IMR-90 (cell line): ENCODE measurements around the gene ANTXR2. TPM values are rescaled to one million over a fixed set of nuclear protein-coding genes. Genes with fewer than 3 reads are reported as not detected.

ENCODE experiments used
- ATAC-seq: fragments of 200-7000 bp; cut with Tn5 transposase; 2 replicates; pipeline ENCODE4 v1.9.1; 2020; ENCODE audit warnings: low read depth, mild to moderate bottlenecking, moderate library complexity
- BruUV-seq: library from RNA; stranded (reverse); fragments of 400-500 nt; replicated peaks from 2 replicates; lab custom pipeline; 2021; lab: Mats Ljungman, UMichigan
- CTCF ChIA-PET: fragments of 300-600 bp; formaldehyde crosslinking; extraction: SDS; loops from one replicate; lab custom pipeline; 2021; ENCODE audit warnings: antibody characterized with exemption; lab: Yijun Ruan, JAX
- POLR2A ChIA-PET: fragments of 300-600 bp; sonication (Branson Sonifier 250); formaldehyde crosslinking; loops from one replicate; lab custom pipeline; 2022; ENCODE audit warnings: antibody characterized with exemption; ENCODE audit not compliant: unreplicated experiment; lab: Charles Lee
- DNase-seq: peaks from one replicate; pipeline ENCODE4 v3.0.0; 2013
- H2AFZ ChIP-seq: replicated peaks from 2 replicates; pipeline ENCODE3; 2013; ENCODE audit warnings: low read length, mild to moderate bottlenecking; ENCODE audit not compliant: poor library complexity
- H2AK5ac ChIP-seq: 2 replicates; pipeline ENCODE4 v1.6.1; 2013; ENCODE audit warnings: low read depth, low read length, inconsistent platforms
- H2AK9ac ChIP-seq: replicated peaks from 2 replicates; pipeline ENCODE3; 2013; ENCODE audit warnings: mild to moderate bottlenecking, low read depth, low read length, moderate library complexity; ENCODE audit not compliant: poor library complexity
- H2BK120ac ChIP-seq: 2 replicates; pipeline ENCODE4 v1.6.1; 2013; ENCODE audit warnings: low read depth, low read length, inconsistent platforms
- H2BK15ac ChIP-seq: 3 replicates; pipeline ENCODE4 v1.6.1; 2013; ENCODE audit warnings: low read depth, low read length, inconsistent platforms
- H2BK20ac ChIP-seq: 2 replicates; pipeline ENCODE4 v1.6.1; 2013; ENCODE audit warnings: low read depth, mild to moderate bottlenecking, inconsistent platforms, low read length, moderate library complexity
- H2BK5ac ChIP-seq: 2 replicates; pipeline ENCODE4 v1.6.1; 2013; ENCODE audit warnings: mild to moderate bottlenecking, low read depth, low read length, inconsistent platforms; ENCODE audit not compliant: poor library complexity, severe bottlenecking
- H3K14ac ChIP-seq: replicated peaks from 2 replicates; pipeline ENCODE4 v1.6.1; 2013; ENCODE audit warnings: low read depth, low read length, inconsistent platforms
- H3K18ac ChIP-seq: 2 replicates; pipeline ENCODE4 v1.6.1; 2013; ENCODE audit warnings: low read depth, low read length, control low read depth
- H3K23ac ChIP-seq: 2 replicates; pipeline ENCODE4 v1.6.1; 2013; ENCODE audit warnings: low read depth, low read length, inconsistent platforms
- H3K27ac ChIP-seq: 2 replicates; pipeline ENCODE4 v1.5.1; 2013; ENCODE audit warnings: mild to moderate bottlenecking, control low read depth, low read length; ENCODE audit not compliant: insufficient read depth
- H3K27me3 ChIP-seq: 2 replicates; pipeline ENCODE4 v1.6.1; 2013; ENCODE audit warnings: low read length; ENCODE audit not compliant: control insufficient read depth, insufficient read depth
- H3K36me3 ChIP-seq: 2 replicates; pipeline ENCODE4 v1.6.1; 2013; ENCODE audit warnings: low read length, mixed read lengths; ENCODE audit not compliant: control insufficient read depth, insufficient read depth
- H3K4ac ChIP-seq: 2 replicates; pipeline ENCODE4 v1.6.1; 2013; ENCODE audit warnings: low read depth, low read length, inconsistent platforms
- H3K4me1 ChIP-seq: 2 replicates; pipeline ENCODE4 v1.6.1; 2013; ENCODE audit warnings: low read length, mixed read lengths; ENCODE audit not compliant: control insufficient read depth, insufficient read depth
- H3K4me2 ChIP-seq: 2 replicates; pipeline ENCODE4 v1.6.1; 2013; ENCODE audit warnings: low read depth, mild to moderate bottlenecking, control low read depth, low read length, moderate library complexity
- H3K4me3 ChIP-seq: 2 replicates; pipeline ENCODE4 v1.5.1; 2013; ENCODE audit warnings: low read depth, mild to moderate bottlenecking, control low read depth, low read length, moderate library complexity; ENCODE audit not compliant: insufficient read depth
- H3K56ac ChIP-seq: 2 replicates; pipeline ENCODE4 v1.6.1; 2013; ENCODE audit warnings: low read length, inconsistent platforms; ENCODE audit not compliant: insufficient read depth; ENCODE audit errors: extremely low read depth
- H3K79me1 ChIP-seq, 2 experiments: 2 replicates each; pipeline ENCODE4 v1.6.1; 2013; ENCODE audit warnings: low read length in 2 of 2, inconsistent platforms in 1 of 2, low read depth in 1 of 2
- H3K9ac ChIP-seq: 2 replicates; pipeline ENCODE4 v1.6.1; 2013; ENCODE audit warnings: low read depth, low read length, control low read depth
- H3K9me1 ChIP-seq: 2 replicates; pipeline ENCODE4 v1.6.1; 2013; ENCODE audit warnings: low read length, inconsistent platforms; ENCODE audit not compliant: insufficient read depth
- H3K9me3 ChIP-seq: 2 replicates; pipeline ENCODE4 v1.6.1; 2013; ENCODE audit warnings: low read length; ENCODE audit not compliant: control insufficient read depth, insufficient read depth
- H4K20me1 ChIP-seq: 2 replicates; pipeline ENCODE4 v1.6.1; 2013; ENCODE audit warnings: low read length, inconsistent platforms; ENCODE audit not compliant: insufficient read depth
- H4K5ac ChIP-seq: 2 replicates; pipeline ENCODE4 v1.6.1; 2013; ENCODE audit warnings: mild to moderate bottlenecking, low read depth, low read length, control low read depth
- H4K8ac ChIP-seq, 2 experiments: 2 replicates each; pipeline ENCODE4 v1.6.1; 2013; ENCODE audit warnings: low read depth in 2 of 2, low read length in 2 of 2, control low read depth in 1 of 2, inconsistent platforms in 1 of 2
- H4K91ac ChIP-seq: 2 replicates; pipeline ENCODE4 v1.6.1; 2013; ENCODE audit warnings: low read depth, low read length, inconsistent platforms; ENCODE audit not compliant: insufficient read depth
- CEBPB ChIP-seq: IDR thresholded peaks from 2 replicates; pipeline ENCODE4 v1.6.1; 2012; ENCODE audit warnings: low read depth, low read length, improper control_type of control experiment
- MAFK ChIP-seq: IDR thresholded peaks from 2 replicates; pipeline ENCODE4 v1.6.1; 2012; ENCODE audit warnings: low read depth, low read length, improper control_type of control experiment
- MAZ ChIP-seq: IDR thresholded peaks from 2 replicates; pipeline ENCODE4 v1.6.1; 2012; ENCODE audit warnings: low read depth, mild to moderate bottlenecking, low read length, improper control_type of control experiment, moderate library complexity, borderline replicate concordance
- MXI1 ChIP-seq: IDR thresholded peaks from 2 replicates; pipeline ENCODE4 v1.6.1; 2012; ENCODE audit warnings: low read depth, mild to moderate bottlenecking, low read length, moderate library complexity, borderline replicate concordance
- NFE2L2 ChIP-seq: fragments of 150-350 bp; IDR thresholded peaks from 2 replicates; pipeline ENCODE4 v1.6.1; 2016; ENCODE audit warnings: low read depth, mild to moderate bottlenecking, low read length
- RAD21 ChIP-seq: IDR thresholded peaks from 2 replicates; pipeline ENCODE4 v1.6.1; 2012; ENCODE audit warnings: low read length, improper control_type of control experiment
- RCOR1 ChIP-seq: IDR thresholded peaks from 2 replicates; pipeline ENCODE4 v1.6.1; 2012; ENCODE audit warnings: mild to moderate bottlenecking, low read length, improper control_type of control experiment; ENCODE audit not compliant: insufficient replicate concordance
- WGBS, 2 experiments: methylation state at CpG; one replicate each; pipeline versions ENCODE4 v1.1.5 to v1.1.7; 2013; ENCODE audit warnings: missing lambda C conversion rate in 2 of 2; ENCODE audit not compliant: insufficient read length in 1 of 2; ENCODE audit errors: extremely low coverage in 2 of 2; 5-methylcytosine and 5-hydroxymethylcytosine counted together
- dilution Hi-C: fragments of 300-500 bp; cut with HindIII; formaldehyde crosslinking; loops from one replicate; pipeline ENCODE4 v1.14.3; 2018; ENCODE audit warnings: low sequenced_read_pairs; ENCODE audit not compliant: unreplicated experiment
- in situ Hi-C: fragments of 300-500 bp; cut with MboI; formaldehyde crosslinking; loops from 3 replicates; pipeline ENCODE4 v1.14.3; 2019; ENCODE audit warnings: low sequenced_read_pairs, inconsistent platforms, mixed read lengths
- intact Hi-C: fragments of 100-400 bp; cut with micrococcal nuclease; formaldehyde crosslinking; loops from 2 replicates; pipeline ENCODE4 v1.10.0; 2022
- polyA plus RNA-seq, 3 experiments: library from polyadenylated mRNA; depleted of rRNA; stranded (reverse); fragments of >200 nt; gene quantifications; 2 replicates each; pipeline ENCODE4 v1.2.3, GENCODE V29; 2012; ENCODE audit warnings: low replicate concordance in 1 of 3
- total RNA-seq: library from RNA; depleted of rRNA; stranded (reverse); fragments of >200 nt; gene quantifications from 2 replicates; pipeline ENCODE4 v1.2.3, GENCODE V29; 2012
- TF ChIP-seq, protein P1 (sequence below): fragments of 150-350 bp; IDR thresholded peaks from 2 replicates; pipeline ENCODE4 v1.6.1; 2016; ENCODE audit warnings: low read depth, mild to moderate bottlenecking, low read length, moderate library complexity, borderline replicate concordance
- TF ChIP-seq, protein P2 (sequence below): fragments of 150-350 bp; IDR thresholded peaks from 2 replicates; pipeline ENCODE4 v1.6.1; 2017; ENCODE audit warnings: mild to moderate bottlenecking, antibody characterized with exemption, low read length, low read depth

Gene ANTXR2
- total and polyA plus RNA-seq, 2 of the 4 experiments (the other 2 are of a cell fraction) = 46.8 to 88.5 TPM

- ATAC-seq (no peak), DNase-seq (no peak)
- H3K36me3 ChIP-seq = peaks cover 16% of the 10 kb centered on the region
- 0 out of 2 replicates have a peak, but pooled peaks cover 3% of the 10 kb centered on the region for H3K9me1 ChIP-seq
- H3K4me3 ChIP-seq = no peak overlapping the region
- H3K4ac ChIP-seq = no peak overlapping the region
- H3K14ac ChIP-seq = no peak overlapping the region
- H4K20me1 ChIP-seq = no peaks in the 10 kb centered on the region
- H3K18ac ChIP-seq = no peak overlapping the region
- no peak overlapping the region for H2AFZ ChIP-seq
- CTCF ChIA-PET = no interaction called here
- intact Hi-C loops = no loop called here
- no peak overlapping the region for H4K8ac ChIP-seq
- no peak overlapping the region for H2AK5ac ChIP-seq
- no peaks in the 10 kb centered on the region for H3K9me3 ChIP-seq
- WGBS, 2 experiments = 100% methylated on average over 1 of the region's 1 CpG; no CpG with 5 or more reads in 1 of the 2 experiments
- H2BK20ac ChIP-seq = no peak overlapping the region
- no peaks in the 10 kb centered on the region for H3K27me3 ChIP-seq
- no peak overlapping the region for H2BK15ac ChIP-seq
- H3K4me2 ChIP-seq = no peak overlapping the region
- dilution Hi-C loops = no loop called here
- TF ChIP-seq MXI1 = no peak
- no peak for TF ChIP-seq MAFK
- no peak for TF ChIP-seq MAZ
- no peak for TF ChIP-seq CEBPB
- TF ChIP-seq RAD21 = no peak
- no peak for TF ChIP-seq RCOR1
- TF ChIP-seq, protein P1, sequence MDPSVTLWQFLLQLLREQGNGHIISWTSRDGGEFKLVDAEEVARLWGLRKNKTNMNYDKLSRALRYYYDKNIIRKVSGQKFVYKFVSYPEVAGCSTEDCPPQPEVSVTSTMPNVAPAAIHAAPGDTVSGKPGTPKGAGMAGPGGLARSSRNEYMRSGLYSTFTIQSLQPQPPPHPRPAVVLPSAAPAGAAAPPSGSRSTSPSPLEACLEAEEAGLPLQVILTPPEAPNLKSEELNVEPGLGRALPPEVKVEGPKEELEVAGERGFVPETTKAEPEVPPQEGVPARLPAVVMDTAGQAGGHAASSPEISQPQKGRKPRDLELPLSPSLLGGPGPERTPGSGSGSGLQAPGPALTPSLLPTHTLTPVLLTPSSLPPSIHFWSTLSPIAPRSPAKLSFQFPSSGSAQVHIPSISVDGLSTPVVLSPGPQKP = no peak
- TF ChIP-seq NFE2L2 = no peak
- TF ChIP-seq, protein P2, sequence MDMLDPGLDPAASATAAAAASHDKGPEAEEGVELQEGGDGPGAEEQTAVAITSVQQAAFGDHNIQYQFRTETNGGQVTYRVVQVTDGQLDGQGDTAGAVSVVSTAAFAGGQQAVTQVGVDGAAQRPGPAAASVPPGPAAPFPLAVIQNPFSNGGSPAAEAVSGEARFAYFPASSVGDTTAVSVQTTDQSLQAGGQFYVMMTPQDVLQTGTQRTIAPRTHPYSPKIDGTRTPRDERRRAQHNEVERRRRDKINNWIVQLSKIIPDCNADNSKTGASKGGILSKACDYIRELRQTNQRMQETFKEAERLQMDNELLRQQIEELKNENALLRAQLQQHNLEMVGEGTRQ = no peak
- no peak overlapping the region for H3K9ac ChIP-seq
- H3K4me1 ChIP-seq = no peaks in the 10 kb centered on the region
- H3K23ac ChIP-seq = no peak overlapping the region
- in situ Hi-C loops = no loop called here
- no peak overlapping the region for H2AK9ac ChIP-seq
- POLR2A ChIA-PET = no interaction called here
- no peak overlapping the region for H4K91ac ChIP-seq
- H3K27ac ChIP-seq = no peak overlapping the region
- H3K56ac ChIP-seq = no peak overlapping the region
- no peak overlapping the region for H2BK5ac ChIP-seq
- H2BK120ac ChIP-seq = no peak overlapping the region
- H3K79me1 ChIP-seq = peaks cover 15 to 30% of the 10 kb centered on the region in 2 experiments; a peak in 3 of 4 replicates
- H4K5ac ChIP-seq = no peak overlapping the region
- no TSS peak for BruUV-seq
Measured at GRCh38 chr4:80024335-80024734, 48.7 kb downstream of the ANTXR2 start.
